Mucosa of descending colon (tissue), 3 donors: ENCODE measurements around the gene MRPL52. TPM values are rescaled to one million over a fixed set of nuclear protein-coding genes. Genes with fewer than 3 reads are reported as not detected.
A peak's percentile ranks its signal among the peaks of the same experiment; 100 is the strongest.

ENCODE experiments used
- ATAC-seq: fragments of 200-7000 bp; cut with Tn5 transposase; one replicate; pipeline ENCODE4 v1.9.1; 2020; ENCODE audit warnings: mild to moderate bottlenecking, moderate library complexity
- DNase-seq, 3 donors: peaks; one replicate each; pipeline ENCODE4 v3.0.0-alpha.2; 2020
- H3K36me3 ChIP-seq: fragments of 200-600 bp; one replicate; pipeline ENCODE4 v1.8.0; 2021; ENCODE audit warnings: low read depth, mild to moderate bottlenecking
- H3K4me1 ChIP-seq: fragments of 200-600 bp; one replicate; pipeline ENCODE4 v1.8.0; 2021; ENCODE audit warnings: low read depth, mild to moderate bottlenecking
- H3K4me3 ChIP-seq: fragments of 200-600 bp; one replicate; pipeline ENCODE4 v1.8.0; 2021; ENCODE audit warnings: mild to moderate bottlenecking
- H3K9me3 ChIP-seq: fragments of 200-600 bp; one replicate; pipeline ENCODE4 v1.8.0; 2021; ENCODE audit warnings: mild to moderate bottlenecking
- intact Hi-C, 2 donors: fragments of 100-400 bp; cut with DNase I in 1 of 2; cut with micrococcal nuclease in 1 of 2; formaldehyde crosslinking; loops; one replicate each; pipeline versions ENCODE4 v1.11.0 to v1.11.1; 2022; cut with DNase I, micrococcal nuclease
- total RNA-seq, 3 donors: library from RNA; stranded (reverse); fragmentation: NEBNext Ultra II Directional in 2 of 3; extraction: Animal tissue kit (Norgen Biotek cat#: 25700) in 2 of 3; gene quantifications; one replicate each; pipeline versions ENCODE4 v1.2.1 to v1.2.4, GENCODE V29; 2021 to 2023
- TF ChIP-seq, protein P1 (sequence below): fragments of 200-600 bp; IDR thresholded peaks from one replicate; pipeline ENCODE4 v1.8.0; 2022; ENCODE audit warnings: antibody characterized with exemption, mild to moderate bottlenecking
- donor health status: DM: no; HTN: no; CAD: no; lungs with moderate emphysema.
- donor health status: DM: no; HTN: no; CAD: no.
- donor health status: DM: no; HTN: yes; CAD: no.

Gene MRPL52
- total RNA-seq, 3 donors from 2014 or later, result 59.1 to 79.1 (median 64.5) TPM

DNA sequence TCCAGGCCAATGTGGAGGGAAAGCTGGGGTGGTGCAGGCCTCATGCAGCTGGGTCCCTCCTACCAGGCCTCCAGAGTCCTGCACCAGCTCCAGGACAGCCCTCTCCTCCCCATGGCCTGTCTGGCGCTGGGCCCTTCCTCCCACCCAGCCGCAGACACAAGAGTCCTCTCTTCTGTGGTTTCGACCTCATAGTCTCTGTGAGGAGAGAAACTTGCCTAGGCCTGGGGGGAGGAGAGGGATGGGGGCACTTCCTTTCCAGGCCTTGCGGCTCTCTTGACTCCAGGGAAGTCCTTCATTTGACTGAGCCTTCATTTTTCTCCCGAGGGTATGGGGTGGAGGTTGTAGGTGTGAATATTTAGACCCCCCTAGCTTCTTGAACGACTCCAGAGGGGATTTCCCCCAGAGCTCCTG lies 8.9 kb downstream of the MRPL52 start:
- Histone ChIP-seq H3K4me3 (no peak overlapping the region), H3K4me1 (peaks cover 5% of the 10 kb centered on the region), H3K9me3 (no peaks in the 10 kb centered on the region), H3K36me3 (no peaks in the 10 kb centered on the region)
- intact Hi-C loops, result no loop called here
- ATAC-seq (peak; percentile 2), DNase-seq (peak in 1 of 3 donors; percentile 61)
- TF ChIP-seq, protein P1, sequence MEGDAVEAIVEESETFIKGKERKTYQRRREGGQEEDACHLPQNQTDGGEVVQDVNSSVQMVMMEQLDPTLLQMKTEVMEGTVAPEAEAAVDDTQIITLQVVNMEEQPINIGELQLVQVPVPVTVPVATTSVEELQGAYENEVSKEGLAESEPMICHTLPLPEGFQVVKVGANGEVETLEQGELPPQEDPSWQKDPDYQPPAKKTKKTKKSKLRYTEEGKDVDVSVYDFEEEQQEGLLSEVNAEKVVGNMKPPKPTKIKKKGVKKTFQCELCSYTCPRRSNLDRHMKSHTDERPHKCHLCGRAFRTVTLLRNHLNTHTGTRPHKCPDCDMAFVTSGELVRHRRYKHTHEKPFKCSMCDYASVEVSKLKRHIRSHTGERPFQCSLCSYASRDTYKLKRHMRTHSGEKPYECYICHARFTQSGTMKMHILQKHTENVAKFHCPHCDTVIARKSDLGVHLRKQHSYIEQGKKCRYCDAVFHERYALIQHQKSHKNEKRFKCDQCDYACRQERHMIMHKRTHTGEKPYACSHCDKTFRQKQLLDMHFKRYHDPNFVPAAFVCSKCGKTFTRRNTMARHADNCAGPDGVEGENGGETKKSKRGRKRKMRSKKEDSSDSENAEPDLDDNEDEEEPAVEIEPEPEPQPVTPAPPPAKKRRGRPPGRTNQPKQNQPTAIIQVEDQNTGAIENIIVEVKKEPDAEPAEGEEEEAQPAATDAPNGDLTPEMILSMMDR, result no peak

DNA sequence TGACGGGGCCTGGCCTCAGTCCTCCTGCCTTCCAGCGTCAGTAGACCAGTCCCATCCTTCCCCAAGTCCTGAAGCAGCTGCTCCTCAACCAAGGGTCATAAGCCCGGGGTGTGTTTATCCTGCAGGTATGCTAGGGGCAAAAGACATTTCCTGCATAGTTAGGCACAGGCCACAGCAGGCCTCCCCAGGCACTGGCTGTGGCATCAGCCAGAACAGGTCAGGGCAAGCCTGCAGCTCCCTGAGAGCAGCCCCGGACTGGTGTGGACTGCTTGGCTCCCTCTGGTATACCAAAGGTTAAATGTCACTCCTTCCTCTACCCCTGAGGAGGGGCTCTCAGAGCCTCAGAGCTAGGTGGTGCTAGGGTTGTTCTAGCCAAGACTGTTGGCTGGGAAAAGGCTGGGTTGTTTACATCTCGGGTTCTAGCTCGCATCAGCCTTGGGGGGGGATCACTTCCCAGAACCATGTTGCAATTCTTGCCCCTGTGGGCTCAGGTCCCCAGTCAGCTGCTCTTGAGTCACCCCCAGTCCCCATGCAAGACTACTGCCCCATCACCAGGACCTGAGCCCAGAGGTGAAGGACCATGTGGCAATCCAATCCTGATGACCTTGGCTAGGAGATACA lies 9.6 kb downstream of the MRPL52 start:
- H3K36me3 ChIP-seq, result no peaks in the 10 kb centered on the region
- peaks cover 5% of the 10 kb centered on the region for H3K4me1 ChIP-seq
- DNase-seq (no peak), ATAC-seq (no peak)
- H3K4me3 ChIP-seq, result no peak overlapping the region
- no peaks in the 10 kb centered on the region for H3K9me3 ChIP-seq
- TF ChIP-seq, protein P1, result no peak
- intact Hi-C loops, result no loop called here

DNA sequence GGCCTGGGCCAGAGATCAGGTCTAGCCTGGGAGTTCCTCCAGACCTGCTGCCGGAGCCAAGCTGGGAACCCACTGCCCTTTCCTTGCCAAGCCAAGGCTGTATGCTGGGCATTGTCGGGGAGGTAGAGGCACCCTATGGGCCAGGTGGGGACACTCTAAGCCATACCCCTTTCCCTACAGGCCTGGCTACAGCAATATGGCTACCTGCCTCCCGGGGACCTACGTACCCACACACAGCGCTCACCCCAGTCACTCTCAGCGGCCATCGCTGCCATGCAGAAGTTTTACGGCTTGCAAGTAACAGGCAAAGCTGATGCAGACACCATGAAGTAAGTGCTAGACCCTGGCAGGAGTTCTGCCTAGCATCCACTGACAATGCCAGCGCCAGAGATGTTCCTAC lies 11.6 kb downstream of the MRPL52 start:
- H3K4me3 ChIP-seq, result no peak overlapping the region
- TF ChIP-seq, protein P1, result no peak
- DNase-seq (no peak), ATAC-seq (no peak)
- intact Hi-C loops, result no loop called here
- no peaks in the 10 kb centered on the region for H3K36me3 ChIP-seq
- peaks cover 5% of the 10 kb centered on the region for H3K4me1 ChIP-seq
- H3K9me3 ChIP-seq, result no peaks in the 10 kb centered on the region

DNA sequence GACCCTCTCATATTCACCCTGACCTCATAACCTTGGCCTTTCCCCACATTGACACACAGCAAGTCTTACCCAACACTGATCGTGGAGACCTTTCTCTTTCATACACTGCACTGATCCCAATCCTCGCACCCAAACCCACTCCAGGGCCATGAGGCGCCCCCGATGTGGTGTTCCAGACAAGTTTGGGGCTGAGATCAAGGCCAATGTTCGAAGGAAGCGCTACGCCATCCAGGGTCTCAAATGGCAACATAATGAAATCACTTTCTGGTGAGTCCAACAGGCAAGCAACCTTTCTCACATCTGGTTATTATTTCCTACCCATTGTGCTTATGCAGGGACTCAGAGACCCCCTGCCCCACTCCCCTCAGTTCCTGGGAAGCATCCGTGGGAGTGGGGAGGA lies 12.1 kb downstream of the MRPL52 start:
- intact Hi-C loops, result no loop called here
- H3K4me1 ChIP-seq, result peaks cover 5% of the 10 kb centered on the region
- H3K9me3 ChIP-seq, result no peaks in the 10 kb centered on the region
- no peak overlapping the region for H3K4me3 ChIP-seq
- TF ChIP-seq, protein P1, result no peak
- no peak for DNase-seq
- H3K36me3 ChIP-seq, result no peaks in the 10 kb centered on the region
- ATAC-seq, result no peak

DNA sequence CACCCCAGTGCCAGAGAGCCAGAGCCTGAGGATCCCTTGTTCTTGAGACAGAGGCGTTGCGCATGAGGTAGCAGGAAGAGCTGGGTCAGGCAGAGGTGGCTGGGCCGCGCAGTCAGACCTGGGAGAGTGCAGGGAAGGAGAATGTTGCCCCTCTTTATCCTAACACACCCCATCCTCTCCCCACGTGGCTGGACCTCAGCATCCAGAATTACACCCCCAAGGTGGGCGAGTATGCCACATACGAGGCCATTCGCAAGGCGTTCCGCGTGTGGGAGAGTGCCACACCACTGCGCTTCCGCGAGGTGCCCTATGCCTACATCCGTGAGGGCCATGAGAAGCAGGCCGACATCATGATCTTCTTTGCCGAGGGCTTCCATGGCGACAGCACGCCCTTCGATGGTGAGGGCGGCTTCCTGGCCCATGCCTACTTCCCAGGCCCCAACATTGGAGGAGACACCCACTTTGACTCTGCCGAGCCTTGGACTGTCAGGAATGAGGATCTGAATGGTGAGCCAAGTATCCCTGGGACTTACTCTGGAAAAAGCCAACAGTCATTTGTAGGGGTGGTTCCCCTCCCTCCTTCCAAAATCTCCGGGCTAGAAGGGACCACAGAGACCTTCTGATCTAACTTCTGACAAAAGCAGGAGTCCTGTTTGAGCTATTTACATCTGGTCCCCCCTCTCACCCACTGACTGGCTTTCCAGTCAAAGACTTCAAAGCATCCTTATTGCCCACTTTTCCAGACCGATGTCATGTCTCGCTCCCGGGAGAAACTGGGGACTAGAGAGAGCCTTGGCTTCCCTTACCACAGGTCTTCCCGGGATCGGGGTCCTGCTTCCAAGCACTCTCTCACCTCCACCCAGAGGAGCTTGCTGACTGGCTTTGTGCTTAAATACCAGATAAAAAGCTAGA lies 12.8 kb downstream of the MRPL52 start:
- intact Hi-C loops, result no loop called here
- H3K36me3 ChIP-seq, result no peaks in the 10 kb centered on the region
- no peak overlapping the region for H3K4me3 ChIP-seq
- H3K4me1 ChIP-seq, result peaks cover 8% of the 10 kb centered on the region
- ATAC-seq (no peak), DNase-seq (no peak)
- TF ChIP-seq, protein P1, result no peak
- no peaks in the 10 kb centered on the region for H3K9me3 ChIP-seq
